Panc1 (cell line): ENCODE data around the gene ANKK1.

ENCODE experiments used
- POLR2AphosphoS5 ChIP-seq: IDR thresholded peaks from 2 replicates; pipeline ENCODE4 v1.6.1; 2012; ENCODE audit warnings: mild to moderate bottlenecking, low read depth, low read length, moderate library complexity
- SIN3A ChIP-seq: IDR thresholded peaks from 2 replicates; pipeline ENCODE4 v1.6.1; 2012; ENCODE audit warnings: low read depth, mild to moderate bottlenecking, low read length, moderate library complexity, borderline replicate concordance; ENCODE audit not compliant: insufficient read depth
- TCF7L2 ChIP-seq: IDR thresholded peaks from 2 replicates; pipeline ENCODE4 v1.6.1; 2011; ENCODE audit warnings: mild to moderate bottlenecking, low read depth, low read length, inconsistent platforms
- TF ChIP-seq, protein P1 (sequence below): fragments of 450-650 bp; IDR thresholded peaks from 2 replicates; pipeline ENCODE4 v1.5.1; 2017; ENCODE audit warnings: mild to moderate bottlenecking
- TF ChIP-seq, protein P2 (sequence below), 2 experiments: IDR thresholded peaks; 2 replicates each; pipeline ENCODE4 v1.6.1; 2011 to 2012; ENCODE audit warnings: low read depth in 2 of 2, control low read depth in 1 of 2, low read length in 1 of 2, mild to moderate bottlenecking in 1 of 2, moderate library complexity in 1 of 2; ENCODE audit not compliant: insufficient read depth in 1 of 2

DNA sequence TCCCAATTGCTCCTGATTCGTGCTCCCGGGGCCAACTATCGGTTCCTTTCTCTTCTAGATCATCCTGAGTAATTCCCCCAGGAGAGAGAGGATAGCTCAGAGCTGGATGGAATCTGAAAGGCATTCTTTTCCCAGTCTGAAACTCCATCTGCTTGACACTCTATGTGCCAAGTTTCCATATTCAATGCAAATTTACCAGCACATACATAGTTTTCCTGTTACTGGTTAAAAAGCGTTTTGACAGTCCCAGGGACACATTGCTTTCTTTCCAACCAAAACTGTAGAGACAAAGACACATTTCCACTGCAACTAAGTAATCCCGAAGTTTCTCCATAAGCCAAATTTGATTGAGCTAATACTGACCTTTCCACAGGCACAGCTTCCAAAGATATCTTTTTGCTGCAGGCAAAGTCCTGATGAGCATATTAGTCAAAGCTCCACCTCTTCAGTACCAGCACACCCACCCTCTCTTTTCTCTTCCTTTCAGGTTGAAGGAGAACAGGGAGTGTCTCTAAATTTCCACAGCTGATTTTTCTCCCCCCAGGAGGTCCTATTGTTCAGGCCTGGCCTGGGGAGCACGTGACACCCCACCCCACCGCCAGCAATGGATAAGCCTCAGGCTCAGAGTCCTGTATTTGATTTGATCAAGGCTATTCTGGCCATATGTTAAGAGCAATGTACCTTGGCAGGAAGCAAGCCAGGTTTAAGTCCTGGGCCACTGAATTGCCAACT is 9.7 kb upstream of the ANKK1 start:
- TF ChIP-seq, protein P1, sequence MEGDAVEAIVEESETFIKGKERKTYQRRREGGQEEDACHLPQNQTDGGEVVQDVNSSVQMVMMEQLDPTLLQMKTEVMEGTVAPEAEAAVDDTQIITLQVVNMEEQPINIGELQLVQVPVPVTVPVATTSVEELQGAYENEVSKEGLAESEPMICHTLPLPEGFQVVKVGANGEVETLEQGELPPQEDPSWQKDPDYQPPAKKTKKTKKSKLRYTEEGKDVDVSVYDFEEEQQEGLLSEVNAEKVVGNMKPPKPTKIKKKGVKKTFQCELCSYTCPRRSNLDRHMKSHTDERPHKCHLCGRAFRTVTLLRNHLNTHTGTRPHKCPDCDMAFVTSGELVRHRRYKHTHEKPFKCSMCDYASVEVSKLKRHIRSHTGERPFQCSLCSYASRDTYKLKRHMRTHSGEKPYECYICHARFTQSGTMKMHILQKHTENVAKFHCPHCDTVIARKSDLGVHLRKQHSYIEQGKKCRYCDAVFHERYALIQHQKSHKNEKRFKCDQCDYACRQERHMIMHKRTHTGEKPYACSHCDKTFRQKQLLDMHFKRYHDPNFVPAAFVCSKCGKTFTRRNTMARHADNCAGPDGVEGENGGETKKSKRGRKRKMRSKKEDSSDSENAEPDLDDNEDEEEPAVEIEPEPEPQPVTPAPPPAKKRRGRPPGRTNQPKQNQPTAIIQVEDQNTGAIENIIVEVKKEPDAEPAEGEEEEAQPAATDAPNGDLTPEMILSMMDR, result no peak
- TF ChIP-seq SIN3A (no peak), POLR2AphosphoS5 (no peak), TCF7L2 (no peak)
- TF ChIP-seq, protein P2, sequence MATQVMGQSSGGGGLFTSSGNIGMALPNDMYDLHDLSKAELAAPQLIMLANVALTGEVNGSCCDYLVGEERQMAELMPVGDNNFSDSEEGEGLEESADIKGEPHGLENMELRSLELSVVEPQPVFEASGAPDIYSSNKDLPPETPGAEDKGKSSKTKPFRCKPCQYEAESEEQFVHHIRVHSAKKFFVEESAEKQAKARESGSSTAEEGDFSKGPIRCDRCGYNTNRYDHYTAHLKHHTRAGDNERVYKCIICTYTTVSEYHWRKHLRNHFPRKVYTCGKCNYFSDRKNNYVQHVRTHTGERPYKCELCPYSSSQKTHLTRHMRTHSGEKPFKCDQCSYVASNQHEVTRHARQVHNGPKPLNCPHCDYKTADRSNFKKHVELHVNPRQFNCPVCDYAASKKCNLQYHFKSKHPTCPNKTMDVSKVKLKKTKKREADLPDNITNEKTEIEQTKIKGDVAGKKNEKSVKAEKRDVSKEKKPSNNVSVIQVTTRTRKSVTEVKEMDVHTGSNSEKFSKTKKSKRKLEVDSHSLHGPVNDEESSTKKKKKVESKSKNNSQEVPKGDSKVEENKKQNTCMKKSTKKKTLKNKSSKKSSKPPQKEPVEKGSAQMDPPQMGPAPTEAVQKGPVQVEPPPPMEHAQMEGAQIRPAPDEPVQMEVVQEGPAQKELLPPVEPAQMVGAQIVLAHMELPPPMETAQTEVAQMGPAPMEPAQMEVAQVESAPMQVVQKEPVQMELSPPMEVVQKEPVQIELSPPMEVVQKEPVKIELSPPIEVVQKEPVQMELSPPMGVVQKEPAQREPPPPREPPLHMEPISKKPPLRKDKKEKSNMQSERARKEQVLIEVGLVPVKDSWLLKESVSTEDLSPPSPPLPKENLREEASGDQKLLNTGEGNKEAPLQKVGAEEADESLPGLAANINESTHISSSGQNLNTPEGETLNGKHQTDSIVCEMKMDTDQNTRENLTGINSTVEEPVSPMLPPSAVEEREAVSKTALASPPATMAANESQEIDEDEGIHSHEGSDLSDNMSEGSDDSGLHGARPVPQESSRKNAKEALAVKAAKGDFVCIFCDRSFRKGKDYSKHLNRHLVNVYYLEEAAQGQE (IDR thresholded peaks at IDR 0.05; ENCODE audit: insufficient read depth in 1 of 2, low read depth in 2 of 2, low read length in 1 of 2), result no peak
